ENCODE measurements around the gene ZNF219. TPM values are rescaled to one million over a fixed set of nuclear protein-coding genes. Genes with fewer than 3 reads are reported as not detected.

ZNF219 gene
- total RNA-seq, 1 experiment from 2014 or later = 84.5 TPM

DNA sequence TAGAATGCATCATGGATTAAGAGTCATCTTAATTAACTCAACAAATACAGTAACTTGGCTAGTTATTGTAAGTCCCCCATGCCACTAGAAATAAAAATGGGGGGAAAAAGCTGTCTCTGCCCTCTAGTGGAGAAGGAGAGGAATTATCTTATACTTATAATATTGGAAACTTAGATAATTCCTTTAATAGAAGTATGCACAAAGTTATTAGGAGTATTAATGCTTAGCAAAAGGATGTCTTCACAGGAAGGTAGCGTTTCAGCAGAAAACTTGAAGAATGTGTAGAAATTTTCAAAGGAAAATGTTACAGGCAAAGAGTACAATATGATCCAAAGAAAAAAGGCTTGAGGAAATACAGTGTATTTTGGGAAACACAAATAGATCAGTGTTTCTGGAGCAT lies 37.6 kb upstream of the ZNF219 start:
- Histone ChIP-seq H3K23me2 (ENCODE audit: insufficient read length, low read depth, low read length, poor library complexity, severe bottlenecking) (no peaks in the 10 kb centered on the region), H4K20me1 (ENCODE audit: control insufficient read depth, insufficient read depth, insufficient read length) (no peaks in the 10 kb centered on the region), H3K4me2 (ENCODE audit: insufficient read depth, insufficient read length, low read length) (no peak overlapping the region), H3T11ph (ENCODE audit: low read length) (no peak overlapping the region), H2AFZ (ENCODE audit: low read length) (no peak overlapping the region), H3K14ac (ENCODE audit: insufficient read depth, low read length) (no peak overlapping the region), H4K8ac (replicated peaks; ENCODE audit: insufficient read length, low read depth, low read length) (no peak overlapping the region), H3K79me2 (ENCODE audit: insufficient read depth, low read length) (no peaks in the 10 kb centered on the region), H3K18ac (ENCODE audit: insufficient read length, low read depth, low read length) (no peak overlapping the region), H2BK20ac (ENCODE audit: low read depth, low read length, poor library complexity, severe bottlenecking) (no peak overlapping the region), H2BK12ac (ENCODE audit: insufficient read length, low read depth, low read length) (no peak overlapping the region), H3K9me3 (ENCODE audit: control insufficient read depth, low read depth, low read length) (no peaks in the 10 kb centered on the region), H2BK120ac (ENCODE audit: low read depth, low read length, poor library complexity, severe bottlenecking) (no peak overlapping the region), H4K91ac (ENCODE audit: insufficient read length, low read depth, low read length) (no peak overlapping the region), H3K23ac (ENCODE audit: insufficient read length, low read depth, low read length) (no peak overlapping the region), H3K4ac (ENCODE audit: low read depth, low read length) (no peak overlapping the region), H3K9ac (ENCODE audit: extremely low read depth, insufficient read length, low read length) (no peak overlapping the region), H3K79me1 (ENCODE audit: insufficient read depth, low read depth, low read length, poor library complexity, severe bottlenecking) (no peaks in the 10 kb centered on the region), H3K27me3 (ENCODE audit: insufficient read depth, low read length) (no peaks in the 10 kb centered on the region), H2AK5ac (ENCODE audit: insufficient read length, low read length) (no peak overlapping the region), H2BK15ac (ENCODE audit: low read depth, low read length) (no peak overlapping the region), H3K27ac (ENCODE audit: insufficient read length, low read depth, low read length) (no peak overlapping the region), H3K56ac (ENCODE audit: insufficient read length, low read depth, low read length) (no peak overlapping the region), H3K4me1 (ENCODE audit: insufficient read depth, low read length) (no peaks in the 10 kb centered on the region), H4K5ac (ENCODE audit: insufficient read length, low read depth, low read length) (no peak overlapping the region), H2BK5ac (ENCODE audit: insufficient read length, low read length) (no peak overlapping the region)
- peaks cover 0 to 4% (median 1%) of the 10 kb centered on the region in 3 experiments; a peak in 2 of 7 replicates for H3K36me3 Mint-ChIP-seq (ENCODE audit: insufficient read depth in 1 of 3, low read depth in 3 of 3)
- no peak for DNase-seq
- H3K9me3 Mint-ChIP-seq = peaks cover 7 to 8% of the 10 kb centered on the region in 2 experiments; a peak in 3 of 5 replicates
- peaks cover 16 to 20% of the 10 kb centered on the region in 2 experiments for H3K4me1 Mint-ChIP-seq
- no peak overlapping the region for H3K4me3 Mint-ChIP-seq
- H3K27me3 Mint-ChIP-seq (ENCODE audit: low read depth) = no peaks in the 10 kb centered on the region
- no peak overlapping the region for H3K27ac Mint-ChIP-seq
- TF ChIP-seq, protein P1, sequence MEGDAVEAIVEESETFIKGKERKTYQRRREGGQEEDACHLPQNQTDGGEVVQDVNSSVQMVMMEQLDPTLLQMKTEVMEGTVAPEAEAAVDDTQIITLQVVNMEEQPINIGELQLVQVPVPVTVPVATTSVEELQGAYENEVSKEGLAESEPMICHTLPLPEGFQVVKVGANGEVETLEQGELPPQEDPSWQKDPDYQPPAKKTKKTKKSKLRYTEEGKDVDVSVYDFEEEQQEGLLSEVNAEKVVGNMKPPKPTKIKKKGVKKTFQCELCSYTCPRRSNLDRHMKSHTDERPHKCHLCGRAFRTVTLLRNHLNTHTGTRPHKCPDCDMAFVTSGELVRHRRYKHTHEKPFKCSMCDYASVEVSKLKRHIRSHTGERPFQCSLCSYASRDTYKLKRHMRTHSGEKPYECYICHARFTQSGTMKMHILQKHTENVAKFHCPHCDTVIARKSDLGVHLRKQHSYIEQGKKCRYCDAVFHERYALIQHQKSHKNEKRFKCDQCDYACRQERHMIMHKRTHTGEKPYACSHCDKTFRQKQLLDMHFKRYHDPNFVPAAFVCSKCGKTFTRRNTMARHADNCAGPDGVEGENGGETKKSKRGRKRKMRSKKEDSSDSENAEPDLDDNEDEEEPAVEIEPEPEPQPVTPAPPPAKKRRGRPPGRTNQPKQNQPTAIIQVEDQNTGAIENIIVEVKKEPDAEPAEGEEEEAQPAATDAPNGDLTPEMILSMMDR (conservative IDR thresholded peaks at IDR 0.05) = peak; percentile 82
- no CpG with 5 or more reads among the region's 1 CpG for WGBS (ENCODE audit: extremely low coverage, insufficient read length, low lambda C conversion rate)

All from H9 (cell line).